ENCODE results near the gene IFIH1. TPM values are rescaled to one million over a fixed set of nuclear protein-coding genes. Genes with fewer than 3 reads are reported as not detected.

The IFIH1 gene
- polyA plus RNA-seq, 1 of the 3 experiments (the other 2 are of a cell fraction): 1.0 TPM

GRCh38 chr2:162301877-162302276, 16.6 kb downstream of the IFIH1 start (continued):
- TF ChIP-seq, protein P1, sequence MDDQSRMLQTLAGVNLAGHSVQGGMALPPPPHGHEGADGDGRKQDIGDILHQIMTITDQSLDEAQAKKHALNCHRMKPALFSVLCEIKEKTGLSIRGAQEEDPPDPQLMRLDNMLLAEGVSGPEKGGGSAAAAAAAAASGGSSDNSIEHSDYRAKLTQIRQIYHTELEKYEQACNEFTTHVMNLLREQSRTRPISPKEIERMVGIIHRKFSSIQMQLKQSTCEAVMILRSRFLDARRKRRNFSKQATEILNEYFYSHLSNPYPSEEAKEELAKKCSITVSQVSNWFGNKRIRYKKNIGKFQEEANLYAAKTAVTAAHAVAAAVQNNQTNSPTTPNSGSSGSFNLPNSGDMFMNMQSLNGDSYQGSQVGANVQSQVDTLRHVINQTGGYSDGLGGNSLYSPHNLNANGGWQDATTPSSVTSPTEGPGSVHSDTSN (IDR thresholded peaks at IDR 0.05): no peak
- TF ChIP-seq YY1 (IDR thresholded peaks at IDR 0.05; ENCODE audit: low read depth) (no peak), CTCF (IDR thresholded peaks at IDR 0.05) (no peak), MAX (IDR thresholded peaks at IDR 0.05; ENCODE audit: low read depth) (no peak)

GRCh38 chr2:162301151-162301804, 17.2 kb downstream of the IFIH1 start:
- Histone ChIP-seq H3K9me2 (no peaks in the 10 kb centered on the region), H3K27ac (ENCODE audit: low read depth in 2 of 2, low read length in 1 of 2) (no peak overlapping the region), H3K9me3 (no peaks in the 10 kb centered on the region), H3K27me3 (ENCODE audit: insufficient read depth) (no peaks in the 10 kb centered on the region), H2AFZ (ENCODE audit: low read depth) (0 out of 2 replicates have a peak overlapping the region, but pooled peaks have one; percentile 17), H4K20me1 (ENCODE audit: insufficient read depth) (no peaks in the 10 kb centered on the region), H3K4me3 (ENCODE audit: low read depth in 2 of 2, low read length in 1 of 2) (peak overlapping the region in 1 of 2 experiments; percentile 10; a peak in 1 of 4 replicates), H3F3A (replicated peaks; ENCODE audit: insufficient read depth) (no peaks in the 10 kb centered on the region), H3K9ac (no peak overlapping the region), H3K36me3 (replicated peaks in 1 of 2; ENCODE audit: control insufficient read depth in 1 of 2, insufficient read depth in 2 of 2, low read length in 1 of 2) (no peaks in the 10 kb centered on the region), H3K4me2 (no peak overlapping the region), H3K79me2 (ENCODE audit: insufficient read depth) (no peaks in the 10 kb centered on the region), H3K4me1 (ENCODE audit: control insufficient read depth in 1 of 2, insufficient read depth in 2 of 2, low read depth in 1 of 2, low read length in 1 of 2) (no peaks in the 10 kb centered on the region; a peak in 1 of 4 replicates)
- CTCF ChIA-PET: interaction anchor here (0.6 to 1.8 kb wide), 24 partner anchors 9 to 203 kb away, joined by 3 to 11 read pairs (median 4); partner anchors contain the start of gene FAP
- WGBS (ENCODE audit: low lambda C conversion rate): 1% methylated on average over 6 of the region's 6 CpGs
- POLR2A ChIA-PET: no interaction called here
- peak; percentile 37 for DNase-seq
- no peak for TF ChIP-seq FOSL2 (IDR thresholded peaks at IDR 0.05; ENCODE audit: borderline replicate concordance, low read depth)
- TF ChIP-seq NFIC (IDR thresholded peaks at IDR 0.05; ENCODE audit: borderline replicate concordance): no peak
- TF ChIP-seq YY1 (IDR thresholded peaks at IDR 0.05; ENCODE audit: low read depth): no peak
- no peak for TF ChIP-seq USF1 (IDR thresholded peaks at IDR 0.05; ENCODE audit: borderline replicate concordance, low read depth)
- TF ChIP-seq, protein P2, sequence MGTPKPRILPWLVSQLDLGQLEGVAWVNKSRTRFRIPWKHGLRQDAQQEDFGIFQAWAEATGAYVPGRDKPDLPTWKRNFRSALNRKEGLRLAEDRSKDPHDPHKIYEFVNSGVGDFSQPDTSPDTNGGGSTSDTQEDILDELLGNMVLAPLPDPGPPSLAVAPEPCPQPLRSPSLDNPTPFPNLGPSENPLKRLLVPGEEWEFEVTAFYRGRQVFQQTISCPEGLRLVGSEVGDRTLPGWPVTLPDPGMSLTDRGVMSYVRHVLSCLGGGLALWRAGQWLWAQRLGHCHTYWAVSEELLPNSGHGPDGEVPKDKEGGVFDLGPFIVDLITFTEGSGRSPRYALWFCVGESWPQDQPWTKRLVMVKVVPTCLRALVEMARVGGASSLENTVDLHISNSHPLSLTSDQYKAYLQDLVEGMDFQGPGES (IDR thresholded peaks at IDR 0.05; ENCODE audit: low read depth, low read length): no peak
- no peak for TF ChIP-seq EP300 (IDR thresholded peaks at IDR 0.05; ENCODE audit: borderline replicate concordance in 1 of 2, low read depth in 1 of 2, low read length in 1 of 2)
- TF ChIP-seq GATA2 (CRISPR knock-in tag; IDR thresholded peaks at IDR 0.05): no peak
- peak; percentile 59 for TF ChIP-seq SMC3 (IDR thresholded peaks at IDR 0.05; ENCODE audit: low read depth, low read length)
- no peak for TF ChIP-seq FOXJ3 (CRISPR knock-in tag; IDR thresholded peaks at IDR 0.05)
- no peak for TF ChIP-seq EZH2phosphoT487 (IDR thresholded peaks at IDR 0.05; ENCODE audit: borderline replicate concordance, low read depth)
- TF ChIP-seq, protein P3, sequence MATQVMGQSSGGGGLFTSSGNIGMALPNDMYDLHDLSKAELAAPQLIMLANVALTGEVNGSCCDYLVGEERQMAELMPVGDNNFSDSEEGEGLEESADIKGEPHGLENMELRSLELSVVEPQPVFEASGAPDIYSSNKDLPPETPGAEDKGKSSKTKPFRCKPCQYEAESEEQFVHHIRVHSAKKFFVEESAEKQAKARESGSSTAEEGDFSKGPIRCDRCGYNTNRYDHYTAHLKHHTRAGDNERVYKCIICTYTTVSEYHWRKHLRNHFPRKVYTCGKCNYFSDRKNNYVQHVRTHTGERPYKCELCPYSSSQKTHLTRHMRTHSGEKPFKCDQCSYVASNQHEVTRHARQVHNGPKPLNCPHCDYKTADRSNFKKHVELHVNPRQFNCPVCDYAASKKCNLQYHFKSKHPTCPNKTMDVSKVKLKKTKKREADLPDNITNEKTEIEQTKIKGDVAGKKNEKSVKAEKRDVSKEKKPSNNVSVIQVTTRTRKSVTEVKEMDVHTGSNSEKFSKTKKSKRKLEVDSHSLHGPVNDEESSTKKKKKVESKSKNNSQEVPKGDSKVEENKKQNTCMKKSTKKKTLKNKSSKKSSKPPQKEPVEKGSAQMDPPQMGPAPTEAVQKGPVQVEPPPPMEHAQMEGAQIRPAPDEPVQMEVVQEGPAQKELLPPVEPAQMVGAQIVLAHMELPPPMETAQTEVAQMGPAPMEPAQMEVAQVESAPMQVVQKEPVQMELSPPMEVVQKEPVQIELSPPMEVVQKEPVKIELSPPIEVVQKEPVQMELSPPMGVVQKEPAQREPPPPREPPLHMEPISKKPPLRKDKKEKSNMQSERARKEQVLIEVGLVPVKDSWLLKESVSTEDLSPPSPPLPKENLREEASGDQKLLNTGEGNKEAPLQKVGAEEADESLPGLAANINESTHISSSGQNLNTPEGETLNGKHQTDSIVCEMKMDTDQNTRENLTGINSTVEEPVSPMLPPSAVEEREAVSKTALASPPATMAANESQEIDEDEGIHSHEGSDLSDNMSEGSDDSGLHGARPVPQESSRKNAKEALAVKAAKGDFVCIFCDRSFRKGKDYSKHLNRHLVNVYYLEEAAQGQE (IDR thresholded peaks at IDR 0.05; ENCODE audit: low read depth, low read length): no peak
- TF ChIP-seq ELF1 (IDR thresholded peaks at IDR 0.05): no peak
- TF ChIP-seq ZBTB33 (IDR thresholded peaks at IDR 0.05; ENCODE audit: borderline replicate concordance, low read depth): no peak
- peak; percentile 68 for TF ChIP-seq RAD21 (IDR thresholded peaks at IDR 0.05; ENCODE audit: low read length)
- TF ChIP-seq RCOR1 (IDR thresholded peaks at IDR 0.05; ENCODE audit: low read length): no peak
- TF ChIP-seq MAX (IDR thresholded peaks at IDR 0.05; ENCODE audit: low read depth): no peak
- TF ChIP-seq TCF12 (IDR thresholded peaks at IDR 0.05): no peak

Data from SK-N-SH (cell line).